ENCODE measurements around the gene KIRREL3. TPM values are rescaled to one million over a fixed set of nuclear protein-coding genes. Genes with fewer than 3 reads are reported as not detected.

The KIRREL3 gene
- total RNA-seq, 2 donors from 2014 or later = 0.28 TPM; not detected in 1

GRCh38 chr11:126414615-126415014 lies 586.0 kb downstream of the KIRREL3 start:
- intact Hi-C loops (cut with DNase I) = loop anchor here (5.0 kb wide), 2 partner anchors 57 to 97 kb away; partner anchors contain the start of gene ST3GAL4
- DNase-seq (ENCODE audit: low spot score) = no peak
- H3K36me3 ChIP-seq = no peaks in the 10 kb centered on the region
- no peak overlapping the region for H3K27ac ChIP-seq
- TF ChIP-seq, protein P1, sequence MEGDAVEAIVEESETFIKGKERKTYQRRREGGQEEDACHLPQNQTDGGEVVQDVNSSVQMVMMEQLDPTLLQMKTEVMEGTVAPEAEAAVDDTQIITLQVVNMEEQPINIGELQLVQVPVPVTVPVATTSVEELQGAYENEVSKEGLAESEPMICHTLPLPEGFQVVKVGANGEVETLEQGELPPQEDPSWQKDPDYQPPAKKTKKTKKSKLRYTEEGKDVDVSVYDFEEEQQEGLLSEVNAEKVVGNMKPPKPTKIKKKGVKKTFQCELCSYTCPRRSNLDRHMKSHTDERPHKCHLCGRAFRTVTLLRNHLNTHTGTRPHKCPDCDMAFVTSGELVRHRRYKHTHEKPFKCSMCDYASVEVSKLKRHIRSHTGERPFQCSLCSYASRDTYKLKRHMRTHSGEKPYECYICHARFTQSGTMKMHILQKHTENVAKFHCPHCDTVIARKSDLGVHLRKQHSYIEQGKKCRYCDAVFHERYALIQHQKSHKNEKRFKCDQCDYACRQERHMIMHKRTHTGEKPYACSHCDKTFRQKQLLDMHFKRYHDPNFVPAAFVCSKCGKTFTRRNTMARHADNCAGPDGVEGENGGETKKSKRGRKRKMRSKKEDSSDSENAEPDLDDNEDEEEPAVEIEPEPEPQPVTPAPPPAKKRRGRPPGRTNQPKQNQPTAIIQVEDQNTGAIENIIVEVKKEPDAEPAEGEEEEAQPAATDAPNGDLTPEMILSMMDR (IDR thresholded peaks at IDR 0.05) = no peak
- TF ChIP-seq POLR2AphosphoS5 (IDR thresholded peaks at IDR 0.05) (no peak), POLR2A (IDR thresholded peaks at IDR 0.05) (no peak)
- H3K4me1 ChIP-seq (replicated peaks) = peaks cover 4% of the 10 kb centered on the region
- 43% methylated on average over 5 of the region's 5 CpGs for WGBS
- no peaks in the 10 kb centered on the region for H3K9me3 ChIP-seq
- H3K4me3 ChIP-seq = no peak overlapping the region
- no peaks in the 10 kb centered on the region for H3K27me3 ChIP-seq (replicated peaks; ENCODE audit: insufficient read depth)

DNA sequence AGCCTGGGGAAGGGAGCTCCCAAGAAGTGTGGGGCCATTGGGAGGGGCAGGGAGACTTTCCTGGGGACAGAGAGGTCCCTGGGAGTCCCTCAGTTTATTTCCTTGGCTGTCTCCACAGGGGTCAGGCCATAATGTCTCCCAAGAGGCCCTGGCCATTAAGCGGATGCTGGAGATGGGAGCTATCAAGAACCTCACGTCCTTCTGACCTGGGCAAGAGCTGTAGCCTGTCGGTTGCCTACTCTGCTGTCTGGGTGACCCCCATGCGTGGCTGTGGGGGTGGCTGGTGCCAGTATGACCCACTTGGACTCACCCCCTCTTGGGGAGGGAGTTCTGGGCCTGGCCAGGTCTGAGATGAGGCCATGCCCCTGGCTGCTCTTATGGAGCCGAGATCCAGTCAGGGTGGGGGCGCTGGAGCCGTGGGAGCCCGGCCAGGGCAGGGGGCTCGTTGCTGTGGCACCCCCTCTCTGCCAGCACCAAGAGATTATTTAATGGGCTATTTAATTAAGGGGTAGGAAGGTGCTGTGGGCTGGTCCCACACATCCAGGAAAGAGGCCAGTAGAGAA lies 586.6 kb downstream of the KIRREL3 start:
- intact Hi-C loops (cut with DNase I) = no loop called here
- DNase-seq (ENCODE audit: low spot score) = no peak
- H3K9me3 ChIP-seq = no peaks in the 10 kb centered on the region
- WGBS = 88% methylated on average over 9 of the region's 9 CpGs
- no peaks in the 10 kb centered on the region for H3K36me3 ChIP-seq
- H3K4me3 ChIP-seq = no peak overlapping the region
- no peaks in the 10 kb centered on the region for H3K27me3 ChIP-seq (replicated peaks; ENCODE audit: insufficient read depth)
- no peak overlapping the region for H3K27ac ChIP-seq
- no peak for TF ChIP-seq POLR2A (IDR thresholded peaks at IDR 0.05)
- TF ChIP-seq, protein P1 (IDR thresholded peaks at IDR 0.05) = no peak
- no peak for TF ChIP-seq POLR2AphosphoS5 (IDR thresholded peaks at IDR 0.05)
- H3K4me1 ChIP-seq (replicated peaks) = peaks cover 4% of the 10 kb centered on the region

DNA sequence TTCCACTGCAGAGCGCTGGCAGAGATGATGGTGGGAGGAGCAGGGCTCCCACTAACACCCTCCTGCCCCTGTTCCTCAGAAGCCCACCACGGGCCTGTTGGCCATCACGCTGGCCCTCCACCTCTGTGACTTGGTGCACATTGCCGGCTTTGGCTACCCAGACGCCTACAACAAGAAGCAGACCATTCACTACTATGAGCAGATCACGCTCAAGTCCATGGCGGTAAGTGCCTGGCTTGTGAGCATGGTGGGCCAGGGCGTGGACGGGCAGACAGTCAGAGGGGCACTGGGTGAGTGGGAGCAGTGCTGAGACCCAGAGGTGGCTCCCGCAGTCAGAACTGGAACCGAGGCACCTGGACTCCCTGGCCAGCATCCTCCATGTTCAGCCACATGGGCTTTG lies 587.1 kb downstream of the KIRREL3 start:
- H3K36me3 ChIP-seq = no peaks in the 10 kb centered on the region
- H3K9me3 ChIP-seq = no peaks in the 10 kb centered on the region
- no peak overlapping the region for H3K27ac ChIP-seq
- intact Hi-C loops (cut with DNase I) = no loop called here
- H3K27me3 ChIP-seq (replicated peaks; ENCODE audit: insufficient read depth) = no peaks in the 10 kb centered on the region
- H3K4me1 ChIP-seq (replicated peaks) = peaks cover 4% of the 10 kb centered on the region
- 97% methylated on average over 11 of the region's 11 CpGs for WGBS
- no peak overlapping the region for H3K4me3 ChIP-seq
- no peak for DNase-seq (ENCODE audit: low spot score)
- TF ChIP-seq POLR2AphosphoS5 (IDR thresholded peaks at IDR 0.05) (no peak), POLR2A (IDR thresholded peaks at IDR 0.05) (no peak)
- TF ChIP-seq, protein P1 (IDR thresholded peaks at IDR 0.05) = no peak

GRCh38 chr11:126411971-126412381 lies 588.6 kb downstream of the KIRREL3 start:
- intact Hi-C loops (cut with DNase I) = no loop called here
- H3K27ac ChIP-seq = no peak overlapping the region
- no peaks in the 10 kb centered on the region for H3K9me3 ChIP-seq
- no peak for DNase-seq (ENCODE audit: low spot score)
- peaks cover 4% of the 10 kb centered on the region for H3K4me1 ChIP-seq (replicated peaks)
- H3K27me3 ChIP-seq (replicated peaks; ENCODE audit: insufficient read depth) = no peaks in the 10 kb centered on the region
- no peak for TF ChIP-seq POLR2AphosphoS5 (IDR thresholded peaks at IDR 0.05)
- no peak for TF ChIP-seq POLR2A (IDR thresholded peaks at IDR 0.05)
- TF ChIP-seq, protein P1 (IDR thresholded peaks at IDR 0.05) = no peak
- WGBS = 73% methylated on average over 6 of the region's 6 CpGs
- no peaks in the 10 kb centered on the region for H3K36me3 ChIP-seq
- H3K4me3 ChIP-seq = no peak overlapping the region

DNA sequence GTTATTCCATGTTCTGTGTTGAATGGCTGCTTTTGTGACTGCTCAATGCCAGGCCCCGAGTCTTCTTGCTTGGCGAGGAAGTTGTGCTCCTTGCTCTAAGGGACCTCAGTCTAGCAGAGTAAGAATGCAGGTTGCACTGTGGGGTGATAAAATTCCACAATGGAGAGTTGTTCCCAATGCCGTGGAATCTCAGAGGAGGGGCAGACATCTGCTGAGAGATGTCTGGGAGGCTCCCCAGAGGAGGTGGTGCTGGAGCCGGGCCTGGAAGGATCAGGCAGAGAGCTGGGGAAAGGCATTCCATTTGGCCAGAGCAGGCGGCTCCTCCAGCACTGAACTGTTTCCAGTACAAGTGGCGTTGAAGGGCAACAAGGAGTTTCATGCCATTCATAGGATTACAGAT lies 589.9 kb downstream of the KIRREL3 start:
- no peaks in the 10 kb centered on the region for H3K9me3 ChIP-seq
- H3K36me3 ChIP-seq = no peaks in the 10 kb centered on the region
- TF ChIP-seq POLR2AphosphoS5 (IDR thresholded peaks at IDR 0.05) = peak; percentile 24
- TF ChIP-seq, protein P1 (IDR thresholded peaks at IDR 0.05) = no peak
- no peak for TF ChIP-seq POLR2A (IDR thresholded peaks at IDR 0.05)
- H3K27ac ChIP-seq = no peak overlapping the region
- DNase-seq (ENCODE audit: low spot score) = no peak
- intact Hi-C loops (cut with DNase I) = no loop called here
- no peaks in the 10 kb centered on the region for H3K4me1 ChIP-seq (replicated peaks)
- no peak overlapping the region for H3K4me3 ChIP-seq
- WGBS = 58% methylated on average over 6 of the region's 6 CpGs
- no peaks in the 10 kb centered on the region for H3K27me3 ChIP-seq (replicated peaks; ENCODE audit: insufficient read depth)

Data from prostate gland (tissue), 2 donors.